GM21717 (cell line): ENCODE measurements around the gene MPHOSPH9.
"Not testable (repeated sequence)": the region's sequence is repeated elsewhere in the genome, so short reads cannot be mapped to it uniquely, and the experiment has no call there.

Source experiments
- ATAC-seq: cut with Tn5 transposase; IDR thresholded peaks from one replicate; pipeline ENCODE4 v1.9.1; 2021; ENCODE audit warnings: mild to moderate bottlenecking, moderate library complexity; ENCODE audit not compliant: unreplicated experiment

The MPHOSPH9 gene

GRCh38 chr12:123261196-123261595 lies 28.3 kb upstream of the MPHOSPH9 start:
- no peak for ATAC-seq

- no peak for ATAC-seq
Observed at GRCh38 chr12:123260081-123260480, 27.1 kb upstream of the MPHOSPH9 start.

GRCh38 chr12:123258593-123258992 lies 25.7 kb upstream of the MPHOSPH9 start:
- ATAC-seq = no peak

- ATAC-seq = no peak
Observed at GRCh38 chr12:123254853-123255446, 22.0 kb upstream of the MPHOSPH9 start.

- ATAC-seq = no peak
Observed at GRCh38 chr12:123253641-123254459, 20.9 kb upstream of the MPHOSPH9 start.

- ATAC-seq = not testable (repeated sequence)
Observed at GRCh38 chr12:123252365-123252764, 19.4 kb upstream of the MPHOSPH9 start.

- no peak for ATAC-seq
Observed at GRCh38 chr12:123251403-123252076, 18.6 kb upstream of the MPHOSPH9 start.

GRCh38 chr12:123250471-123251383 lies 17.8 kb upstream of the MPHOSPH9 start:
- no peak for ATAC-seq

- ATAC-seq = not testable (repeated sequence)
Observed at GRCh38 chr12:123248996-123249741, 16.2 kb upstream of the MPHOSPH9 start.

GRCh38 chr12:123248129-123248528 lies 15.2 kb upstream of the MPHOSPH9 start:
- not testable (repeated sequence) for ATAC-seq

- ATAC-seq = no peak
Observed at GRCh38 chr12:123245678-123246077, 12.7 kb upstream of the MPHOSPH9 start.

GRCh38 chr12:123243671-123244262 lies 10.8 kb upstream of the MPHOSPH9 start:
- no peak for ATAC-seq

GRCh38 chr12:123242116-123242904 lies 9.4 kb upstream of the MPHOSPH9 start:
- no peak for ATAC-seq

GRCh38 chr12:123238961-123239360 lies 6.0 kb upstream of the MPHOSPH9 start:
- ATAC-seq = no peak

GRCh38 chr12:123238330-123238682 lies 5.4 kb upstream of the MPHOSPH9 start:
- no peak for ATAC-seq

GRCh38 chr12:123237646-123238329 lies 4.8 kb upstream of the MPHOSPH9 start:
- ATAC-seq = no peak

- ATAC-seq = peak; percentile 11
Observed at GRCh38 chr12:123233505-123234308, 766 bp upstream of the MPHOSPH9 start.

- no peak for ATAC-seq
Observed at GRCh38 chr12:123232472-123232806, 502 bp downstream of the MPHOSPH9 start.
